Hindlimb muscle (tissue), 1 donor: Measurements from ENCODE around the gene SNX14. TPM values are rescaled to one million over a fixed set of nuclear protein-coding genes. Genes with fewer than 3 reads are reported as not detected.
"Not testable (repeated sequence)": the region's sequence is repeated elsewhere in the genome, so short reads cannot be mapped to it uniquely, and the experiment has no call there.

Experiments
- DNase-seq: peaks from one replicate; pipeline ENCODE4 v3.0.0-alpha.2; 2013
- polyA plus RNA-seq: library from polyadenylated mRNA; unstranded; fragments of 120-200 nt; gene quantifications from one replicate; pipeline ENCODE4 v1.2.1, GENCODE V29; 2013; ENCODE audit not compliant: insufficient read length

Gene SNX14
- polyA plus RNA-seq, 1 donor = 42.3 TPM

DNA sequence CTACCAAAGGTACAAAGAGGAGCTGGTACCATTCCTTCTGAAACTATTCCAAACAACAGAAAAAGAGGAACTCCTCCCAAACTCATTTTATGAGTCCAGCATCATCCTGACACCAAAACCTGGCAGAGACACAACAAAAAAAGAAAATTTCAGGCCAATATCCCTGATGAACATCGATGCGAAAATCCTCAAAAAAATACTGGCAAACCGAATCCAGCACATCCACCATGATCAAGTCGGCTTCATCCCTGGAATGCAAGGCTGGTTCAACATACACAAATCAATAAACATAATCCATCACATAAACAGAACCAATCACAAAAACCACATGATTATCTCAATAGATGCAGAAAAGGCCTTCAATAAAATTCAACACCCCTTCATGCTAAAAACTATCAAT, 10.8 kb downstream of the SNX14 start:
- DNase-seq = not testable (repeated sequence)

DNA sequence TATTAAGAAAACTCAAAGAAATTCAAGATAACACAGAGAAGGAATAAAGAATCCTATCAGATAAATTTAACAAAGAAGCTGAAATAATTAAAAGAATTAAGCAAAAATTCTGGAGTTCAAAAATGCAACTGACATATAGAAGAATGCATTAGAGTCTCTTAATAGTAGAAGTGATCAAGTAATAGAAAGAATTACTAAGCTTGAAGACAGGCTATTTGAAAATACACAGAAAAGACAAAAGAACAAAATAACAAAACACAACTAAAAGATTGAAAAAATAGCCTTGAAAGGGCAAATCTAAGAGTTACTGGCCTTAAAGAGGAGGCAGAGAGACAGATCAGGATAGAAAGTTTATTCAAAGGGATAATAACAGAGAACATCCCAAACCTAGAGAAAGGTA, 12.1 kb downstream of the SNX14 start:
- DNase-seq = no peak

DNA sequence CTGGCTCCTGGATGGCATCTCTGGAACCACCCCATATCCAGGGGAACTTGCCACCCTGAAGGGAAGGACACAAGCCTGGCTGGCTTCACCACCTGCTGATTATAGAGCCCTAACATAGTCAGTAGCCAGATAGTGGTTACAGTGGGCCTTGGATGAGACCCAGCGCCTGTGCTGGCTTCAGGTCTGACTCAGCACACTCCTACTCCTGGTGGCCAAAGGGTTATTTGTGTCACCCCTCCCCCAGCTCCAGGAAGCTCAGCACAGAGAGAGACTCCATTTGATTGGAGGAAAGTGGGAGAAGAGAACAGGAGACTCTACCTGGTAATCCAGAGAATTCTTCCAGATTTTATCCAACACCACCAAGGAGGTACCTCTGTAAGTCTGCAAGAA, 12.8 kb downstream of the SNX14 start:
- DNase-seq = no peak

DNA sequence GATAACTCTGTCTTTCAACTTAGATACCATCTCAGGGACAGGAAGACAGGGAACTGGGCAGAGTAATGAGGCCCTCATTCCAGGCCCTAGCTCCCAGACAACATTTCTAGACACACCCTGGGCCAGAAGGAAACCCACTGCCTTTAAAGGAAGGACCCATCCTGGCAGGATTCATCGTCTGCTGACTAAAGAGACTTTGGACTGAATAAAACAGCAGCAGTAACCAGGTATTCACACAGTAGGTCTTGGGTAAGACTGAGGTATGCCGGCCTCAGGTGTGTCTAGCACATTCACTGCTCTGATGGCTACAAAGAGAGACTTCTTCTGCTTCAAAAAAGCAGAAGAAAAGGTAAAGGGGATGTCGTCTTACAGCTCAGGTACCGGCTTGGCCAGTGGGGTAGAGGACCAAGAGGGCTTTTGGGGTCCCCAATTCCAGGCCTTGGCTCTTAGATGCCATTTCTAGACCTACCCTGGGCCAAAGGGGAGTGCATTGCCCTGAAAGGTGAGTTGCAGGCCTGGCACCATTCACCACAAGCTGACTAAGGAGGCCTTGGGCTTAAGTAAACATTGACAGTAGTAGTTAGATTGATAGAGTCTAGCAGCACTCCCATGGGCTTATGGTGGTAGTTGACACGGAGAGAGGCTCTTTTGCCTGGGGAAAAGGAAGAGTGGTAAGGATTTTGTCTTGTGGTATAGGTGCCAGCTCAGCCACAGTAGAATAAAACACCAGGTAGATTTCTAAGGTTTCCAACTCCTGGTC, 13.4 kb downstream of the SNX14 start:
- DNase-seq = no peak

DNA sequence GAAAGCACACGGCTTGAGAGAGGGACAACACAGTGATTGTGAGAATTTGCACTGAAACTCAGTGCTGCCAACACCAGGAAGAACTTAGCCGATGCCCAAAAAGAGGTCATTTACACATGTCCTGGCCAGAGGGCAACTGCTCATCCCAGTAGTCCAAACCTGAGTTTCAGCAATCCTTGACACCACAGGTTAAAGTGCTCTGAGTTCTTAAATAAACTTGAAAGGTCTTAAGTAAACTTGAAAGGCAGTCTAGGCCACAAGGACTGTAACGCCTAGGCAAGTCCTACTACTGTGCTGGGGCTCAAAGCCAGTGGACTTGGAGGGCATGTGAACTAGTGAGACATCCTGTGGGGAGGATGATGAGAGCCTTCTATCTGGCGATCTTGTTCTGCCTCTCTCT, 14.1 kb downstream of the SNX14 start:
- DNase-seq = no peak

DNA sequence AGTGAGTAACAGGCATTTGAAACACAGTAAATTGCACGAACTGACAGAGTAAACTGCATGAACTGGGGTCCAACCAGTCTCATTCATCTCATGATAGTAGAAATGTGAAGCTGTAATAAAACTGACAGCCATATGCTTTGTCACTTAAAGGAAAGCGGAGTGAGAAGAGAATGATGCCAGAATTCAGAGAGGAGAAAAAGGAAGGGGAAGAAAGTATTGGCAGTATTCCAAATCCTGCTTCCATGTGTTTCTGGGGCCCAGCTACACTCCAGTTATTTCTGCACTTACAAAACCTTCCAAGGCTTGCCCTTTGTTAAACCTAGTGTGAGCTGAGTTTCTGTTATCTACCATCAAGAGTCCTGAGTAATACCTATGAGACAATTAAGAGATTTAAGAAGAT, 17.2 kb downstream of the SNX14 start:
- no peak for DNase-seq

DNA sequence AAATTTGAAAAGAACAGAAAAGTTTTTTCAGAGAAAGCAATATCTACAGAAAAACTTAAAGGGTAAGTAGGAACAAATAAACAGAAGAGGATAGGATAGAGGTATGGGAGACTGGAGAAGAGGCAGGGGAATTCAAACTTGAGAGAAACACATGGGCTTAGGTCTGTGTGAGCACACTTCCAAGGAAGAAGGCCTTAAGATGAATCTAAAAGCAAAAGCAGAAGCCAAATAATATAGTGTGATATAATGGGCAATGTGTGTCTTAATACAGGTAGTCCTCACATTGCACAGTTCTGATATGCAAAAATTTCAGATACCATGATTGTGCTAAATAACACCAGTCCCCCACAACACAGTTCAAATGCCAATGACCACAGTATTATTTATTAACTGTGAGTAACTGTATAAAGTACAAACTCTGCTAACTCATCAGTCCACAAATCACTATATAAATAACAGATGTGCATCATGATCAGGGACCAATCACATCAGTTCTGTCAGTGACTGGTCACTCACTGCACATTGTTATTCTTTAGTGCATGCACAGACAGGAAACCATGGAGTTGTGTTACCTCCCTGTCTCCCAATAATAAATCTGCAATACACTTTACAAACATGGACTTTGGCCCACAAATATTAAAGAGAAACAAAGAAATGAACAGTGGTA, 18.6 kb downstream of the SNX14 start:
- DNase-seq = no peak

DNA sequence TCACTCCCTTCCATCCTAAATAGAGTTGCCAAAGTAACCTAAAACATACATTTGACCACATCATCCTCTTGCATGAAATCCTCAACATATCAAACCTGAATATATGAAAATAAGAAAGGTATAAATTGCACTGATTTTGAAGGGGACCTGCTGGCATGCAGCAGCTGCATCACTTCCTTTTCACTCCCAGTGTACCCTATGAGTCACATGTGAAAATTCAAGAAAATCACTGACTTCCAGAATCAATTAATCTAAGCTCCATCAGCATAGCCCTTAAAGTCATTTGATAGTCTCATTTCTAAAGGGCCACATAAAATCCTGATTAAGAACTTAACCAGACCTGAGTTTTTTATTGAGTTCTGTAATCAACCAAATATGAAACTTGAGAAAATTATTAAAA, 24.3 kb downstream of the SNX14 start:
- no peak for DNase-seq

DNA sequence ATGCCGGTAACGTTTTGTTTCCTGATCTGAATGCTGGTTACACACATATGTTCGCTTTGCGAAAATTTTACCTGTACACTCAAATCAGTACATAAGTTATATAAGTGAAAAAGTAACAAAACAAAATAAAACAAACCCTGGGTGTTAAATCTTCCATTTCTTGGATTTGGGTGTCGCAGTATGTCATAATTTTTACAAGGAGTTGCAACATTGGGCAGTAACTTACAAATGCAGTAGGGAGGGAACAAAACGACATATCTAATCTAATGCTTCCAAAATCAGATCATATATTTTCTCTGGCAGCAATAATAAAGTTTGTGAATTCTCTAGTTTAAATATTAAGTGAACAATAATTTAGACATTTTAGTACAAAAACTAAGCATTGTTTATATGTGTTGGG, 25.2 kb downstream of the SNX14 start:
- no peak for DNase-seq

DNA sequence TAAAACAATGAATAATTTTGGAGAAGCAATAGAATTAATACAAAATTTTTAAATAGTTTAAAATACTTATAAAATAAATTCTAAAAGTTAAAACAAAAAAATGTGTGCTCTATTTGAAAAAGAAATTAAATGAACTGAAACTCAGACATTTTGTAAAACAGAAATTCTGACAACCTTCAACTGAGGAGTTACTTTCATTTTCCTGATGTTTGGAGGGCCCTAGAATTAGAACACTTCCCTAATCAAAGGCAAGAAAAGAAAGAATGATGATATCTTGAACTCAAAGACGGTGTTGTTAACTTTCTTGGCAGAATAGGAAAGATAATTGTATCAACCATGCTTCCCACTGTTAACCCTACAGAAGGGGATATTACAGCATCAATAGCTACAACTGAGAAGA, 27.9 kb downstream of the SNX14 start:
- no peak for DNase-seq

DNA sequence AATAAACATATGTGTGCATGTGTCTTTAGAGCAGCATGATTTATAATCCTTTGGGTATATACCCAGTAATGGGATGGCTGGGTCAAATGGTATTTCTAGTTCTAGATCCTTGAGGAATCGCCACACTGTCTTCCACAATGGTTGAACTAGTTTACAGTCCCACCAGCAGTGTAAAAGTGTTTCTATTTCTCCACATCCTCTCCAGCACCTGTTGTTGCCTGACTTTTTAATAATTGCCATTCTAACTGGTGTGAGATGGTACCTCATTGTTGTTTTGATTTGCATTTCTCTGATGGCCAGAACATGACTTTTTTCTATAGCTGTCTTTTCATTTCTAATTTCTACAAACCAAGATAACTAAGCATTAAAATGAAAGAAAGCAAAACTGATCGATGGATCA, 29.4 kb downstream of the SNX14 start:
- not testable (repeated sequence) for DNase-seq

DNA sequence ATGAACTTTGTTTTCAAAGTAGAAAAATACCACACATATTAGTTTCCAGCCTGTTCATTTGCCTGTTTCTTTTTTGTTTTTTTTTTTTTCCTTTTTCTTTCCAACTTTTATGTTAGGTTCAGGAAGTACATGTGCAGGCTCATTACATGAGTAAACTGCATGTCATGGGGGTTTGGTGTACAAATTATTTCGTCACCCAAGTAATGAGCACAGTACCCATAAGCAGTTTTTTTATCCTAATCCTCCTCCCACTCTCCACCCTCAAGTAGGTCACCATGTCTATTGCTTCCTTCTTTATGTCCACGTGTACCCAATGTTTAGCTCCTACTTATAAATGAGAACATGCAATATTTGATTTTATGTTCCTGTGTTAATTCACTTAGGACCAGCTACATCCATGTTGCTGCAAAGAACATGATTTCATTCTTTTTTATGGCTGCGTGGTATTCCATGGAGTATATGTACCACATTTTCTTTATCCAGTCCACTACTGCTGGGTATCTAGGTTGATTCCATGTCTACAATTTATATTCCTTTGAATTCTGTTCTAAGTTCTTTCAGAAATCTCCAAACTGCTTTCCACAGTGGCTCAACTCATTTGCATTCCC, 31.8 kb downstream of the SNX14 start:
- DNase-seq = no peak

DNA sequence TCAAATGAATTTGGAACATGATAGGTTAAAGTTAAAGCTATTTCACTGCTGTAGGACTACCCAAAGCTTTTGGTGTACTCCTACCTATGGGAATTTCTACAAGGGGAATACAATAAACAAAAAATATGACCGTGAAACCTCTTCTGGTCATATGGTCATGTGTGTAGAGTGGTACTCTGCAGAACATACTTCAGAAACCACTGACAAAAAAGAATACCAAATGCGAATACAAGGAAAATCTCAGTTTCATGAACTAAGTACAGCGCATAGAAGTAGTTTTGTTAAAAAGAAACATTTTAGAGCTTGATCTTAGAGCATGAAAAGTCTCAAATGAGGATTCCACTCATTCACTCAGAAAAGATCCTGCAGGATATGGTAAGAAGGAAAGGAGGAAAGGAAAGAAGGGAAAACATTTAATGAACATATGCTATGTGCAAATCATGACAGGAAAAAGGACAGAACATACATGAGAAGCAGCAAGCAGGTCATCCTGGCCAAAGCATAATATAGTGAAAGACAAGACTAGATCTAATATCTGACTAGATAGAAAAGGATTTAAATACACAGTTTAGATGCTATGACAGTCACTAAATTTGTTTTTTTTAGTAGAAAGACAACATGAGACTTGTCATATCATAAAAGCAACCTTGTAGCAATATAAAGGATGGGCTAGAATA, 36.5 kb downstream of the SNX14 start:
- DNase-seq = no peak

DNA sequence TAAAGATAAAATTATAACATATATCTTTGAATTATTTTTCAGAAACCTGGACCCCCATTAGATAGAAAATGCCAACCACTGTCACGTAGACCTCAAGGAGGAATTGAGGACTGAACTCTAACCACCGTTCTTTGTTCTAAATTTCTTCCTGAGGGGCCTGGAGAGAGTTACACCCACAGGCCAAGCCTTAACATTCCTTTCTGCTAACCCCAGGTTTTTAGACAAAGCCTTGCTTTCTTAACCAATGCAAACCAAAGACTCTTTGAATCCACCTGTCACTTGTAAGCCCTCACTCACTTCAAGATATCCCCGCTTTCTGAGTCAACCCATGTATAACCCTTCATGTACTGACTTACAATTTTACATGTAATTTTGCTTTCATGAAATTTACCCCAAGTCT, 41.0 kb downstream of the SNX14 start:
- DNase-seq = no peak

DNA sequence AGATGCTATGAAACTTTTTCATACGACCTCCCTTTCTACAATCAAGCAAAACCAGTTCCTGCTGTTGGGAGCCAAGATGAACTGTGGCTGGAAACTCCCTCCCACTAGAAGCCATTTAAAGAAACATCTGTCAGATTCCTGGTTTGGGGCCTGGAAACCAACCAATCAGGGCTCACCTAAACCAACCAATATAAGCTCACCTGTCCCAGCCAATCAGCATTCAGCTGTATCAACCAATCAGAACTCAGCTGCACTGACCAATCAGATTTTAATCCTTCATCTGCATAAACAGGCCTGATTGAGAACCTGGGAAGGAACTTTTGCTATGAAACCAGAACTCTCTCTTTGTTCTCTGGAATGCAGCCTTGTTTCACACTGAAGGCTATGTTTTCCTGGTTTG, 42.4 kb downstream of the SNX14 start:
- DNase-seq = no peak

DNA sequence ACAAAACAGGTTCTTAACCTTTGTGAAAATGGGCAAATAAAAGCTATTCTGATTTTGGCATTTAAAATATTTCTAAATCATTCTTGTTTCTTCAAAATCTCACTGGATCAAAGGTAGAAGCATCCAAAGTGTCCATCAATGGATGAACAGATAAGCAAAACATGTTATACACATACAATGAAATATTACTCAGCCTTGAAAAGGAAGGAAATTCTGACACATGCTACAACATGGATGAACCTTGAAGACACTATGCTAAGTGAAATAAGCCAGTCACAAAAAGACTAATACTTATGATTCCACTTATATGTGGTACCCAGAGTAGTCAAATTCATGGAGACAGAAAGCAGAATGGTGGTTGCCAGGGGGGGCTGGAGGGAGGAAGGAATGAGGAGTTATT, 45.9 kb downstream of the SNX14 start:
- DNase-seq = no peak

DNA sequence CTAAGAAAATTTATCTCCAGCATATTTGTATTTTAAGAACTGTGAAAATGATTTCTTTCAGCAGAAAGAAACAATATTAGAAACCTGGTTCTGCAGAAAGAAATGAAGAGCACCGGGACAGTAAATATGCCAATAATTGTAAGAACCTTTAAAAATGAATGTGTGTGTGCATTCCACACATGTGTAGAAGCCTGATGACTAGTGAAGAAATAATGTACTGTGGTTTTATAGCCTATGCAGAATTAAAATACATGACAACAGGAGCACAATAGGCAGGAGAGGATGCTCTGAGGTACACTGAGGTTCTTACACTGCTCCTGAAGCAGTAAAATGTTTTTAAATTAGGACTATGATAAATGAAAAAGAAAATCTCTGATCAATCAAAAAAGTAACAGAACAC, 48.9 kb downstream of the SNX14 start:
- DNase-seq = no peak

DNA sequence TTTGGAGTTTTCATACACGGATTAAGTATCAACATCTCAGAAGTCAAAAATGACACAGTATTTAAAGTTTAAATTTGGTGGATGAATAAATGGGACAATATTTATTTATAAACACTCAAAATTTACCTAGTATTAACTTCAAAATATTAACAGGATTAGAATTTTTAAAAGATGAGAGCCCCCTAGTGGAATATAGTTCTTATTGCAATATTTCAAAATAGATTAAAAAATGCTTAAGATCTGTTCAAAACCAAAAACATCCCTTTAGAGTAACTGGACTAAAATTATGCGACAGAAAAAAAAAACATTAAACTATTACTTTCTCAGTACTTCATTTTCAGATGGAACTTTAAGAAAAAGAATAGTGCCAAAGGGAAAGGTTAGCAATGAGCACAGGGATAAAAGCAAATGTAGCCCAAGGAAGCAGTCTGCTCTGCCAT, 56.6 kb downstream of the SNX14 start:
- DNase-seq = no peak

DNA sequence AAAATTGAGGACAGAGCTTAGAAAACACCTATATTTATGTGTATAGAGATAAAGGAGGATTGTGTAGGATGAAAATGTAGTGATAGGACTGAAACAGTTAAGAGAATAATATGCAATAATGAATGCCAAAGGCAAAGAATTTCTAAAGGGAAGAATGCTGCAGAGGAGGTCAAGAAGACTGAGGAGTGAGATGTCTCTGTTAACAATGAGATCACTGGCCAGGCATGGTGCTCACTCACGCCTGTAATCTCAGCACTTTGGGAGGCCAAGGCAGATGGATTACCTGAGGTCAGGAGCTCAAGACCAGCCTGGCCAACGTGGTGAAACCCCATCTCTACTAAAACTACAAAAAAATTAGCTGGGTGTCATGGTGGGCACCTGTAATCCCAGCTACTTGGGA, 69.4 kb downstream of the SNX14 start:
- not testable (repeated sequence) for DNase-seq

DNA sequence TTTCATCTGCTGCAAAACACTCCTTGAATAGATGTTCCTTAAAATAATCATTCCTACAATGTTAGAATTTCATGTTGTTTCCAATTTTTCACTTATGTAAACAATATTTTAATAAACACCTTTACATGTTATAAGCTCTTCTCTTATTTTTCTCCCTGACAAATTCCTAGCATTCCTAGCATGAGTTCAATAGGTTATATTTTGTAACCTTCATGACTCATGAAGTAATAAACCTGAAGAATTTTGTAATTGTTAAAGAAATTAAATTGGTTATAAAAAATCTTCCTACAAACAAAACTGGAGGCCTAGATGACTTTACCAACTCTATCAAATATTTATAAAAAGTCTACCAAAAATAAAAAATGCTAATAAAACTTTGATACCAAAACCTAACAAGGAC, 77.5 kb downstream of the SNX14 start:
- no peak for DNase-seq

DNA sequence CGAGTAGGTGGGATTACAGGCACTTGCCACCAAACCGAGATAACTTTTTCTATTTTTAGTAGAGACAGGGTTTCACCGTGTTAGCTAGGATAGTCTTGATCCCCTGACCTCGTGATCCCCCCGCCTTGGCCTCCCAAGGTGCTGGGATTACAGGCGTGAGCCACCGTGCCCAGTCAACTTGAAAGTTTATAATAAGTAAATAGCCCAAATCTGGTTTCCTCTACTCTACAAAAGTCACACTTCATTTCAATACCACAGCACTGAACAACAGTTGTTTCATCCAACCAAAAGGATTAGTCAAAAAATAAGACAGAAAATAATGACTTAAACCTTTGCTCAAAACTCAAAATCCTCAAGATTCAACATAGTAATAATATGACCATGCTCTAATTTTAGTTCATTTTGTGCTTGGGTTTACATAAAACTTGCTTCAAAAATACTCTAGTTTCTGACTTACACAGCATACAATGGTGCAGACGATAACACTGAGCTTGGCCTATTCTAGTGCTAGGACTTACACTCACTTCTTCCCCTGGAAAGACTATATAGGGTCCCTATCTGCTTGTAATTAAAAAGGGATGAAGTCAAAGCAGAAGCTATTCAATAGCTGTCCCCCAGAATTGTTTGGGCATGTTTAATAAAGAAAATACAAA, 87.1 kb downstream of the SNX14 start:
- no peak for DNase-seq

DNA sequence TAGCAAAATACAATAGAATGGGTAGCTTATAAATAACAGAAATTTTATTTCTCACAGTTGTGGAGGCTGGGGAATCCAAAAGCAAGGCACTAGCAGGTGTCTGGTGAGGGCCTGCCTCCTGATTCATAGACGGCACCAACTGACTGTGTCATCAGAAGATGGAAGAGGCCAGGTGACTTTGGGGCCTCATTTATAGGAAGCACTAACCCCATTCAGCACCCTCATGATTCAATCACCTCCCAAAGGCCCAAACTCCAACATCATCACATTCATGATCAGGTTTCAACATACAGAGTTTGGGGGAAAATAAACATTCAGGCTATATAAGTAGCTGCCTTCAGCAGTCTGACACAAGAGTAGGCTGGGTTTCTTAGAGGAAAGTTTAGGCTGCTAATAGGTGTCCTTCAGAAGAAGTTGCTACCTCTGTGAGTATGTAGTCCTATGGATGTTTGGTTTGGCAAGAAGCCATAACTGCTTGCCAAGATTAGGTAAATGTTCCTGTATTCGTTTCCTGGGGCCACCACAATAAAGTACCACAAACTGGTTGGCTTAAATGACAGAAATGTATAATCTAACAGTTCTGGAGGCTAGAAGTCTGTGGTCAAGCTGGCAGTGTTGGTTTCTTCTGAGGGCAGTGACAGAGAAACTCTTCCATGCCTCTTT, 94.9 kb downstream of the SNX14 start:
- DNase-seq = no peak
